Activated naive CD8-positive, alpha-beta T cell treated with anti-CD3 and anti-CD28 coated beads, Interleukin-2, amount 10 ng/mL, durations not matched to agents 7 days and 5 days (primary cell): ENCODE data around the gene USP7. TPM values are rescaled to one million over a fixed set of nuclear protein-coding genes. Genes with fewer than 3 reads are reported as not detected.
"Not testable (repeated sequence)": the region's sequence is repeated elsewhere in the genome, so short reads cannot be mapped to it uniquely, and the experiment has no call there.

Experiments
- ATAC-seq: fragments of 150-1000 bp; cut with Tn5 transposase; one replicate; pipeline ENCODE4 v1.10.0; 2021; ENCODE audit warnings: low read depth, moderate library complexity
- POLR2A ChIA-PET: fragments of 350-600 bp; sonication (Branson Sonifier 250); formaldehyde crosslinking; loops from one replicate; lab custom pipeline; 2021; ENCODE audit warnings: antibody characterized with exemption; lab: Charles Lee
- DNase-seq: peaks from one replicate; pipeline ENCODE4 v3.0.0; 2021
- H3K27ac Mint-ChIP-seq: one replicate; pipeline ENCODE4 v1.8.0; 2022; ENCODE audit warnings: mild to moderate bottlenecking, mixed read lengths
- H3K27me3 Mint-ChIP-seq: one replicate; pipeline ENCODE4 v1.8.0; 2022; ENCODE audit warnings: mild to moderate bottlenecking, moderate library complexity, mixed read lengths
- H3K36me3 Mint-ChIP-seq: one replicate; pipeline ENCODE4 v1.8.0; 2021; ENCODE audit warnings: mild to moderate bottlenecking, mixed read lengths
- H3K4me1 Mint-ChIP-seq: one replicate; pipeline ENCODE4 v1.8.0; 2021; ENCODE audit warnings: mixed read lengths
- H3K4me3 Mint-ChIP-seq: one replicate; pipeline ENCODE4 v1.8.0; 2022; ENCODE audit warnings: mild to moderate bottlenecking, moderate library complexity, mixed read lengths
- H3K9me3 Mint-ChIP-seq: one replicate; pipeline ENCODE4 v1.8.0; 2021; ENCODE audit warnings: mixed read lengths
- total RNA-seq, 2 experiments: library from RNA; stranded (reverse); gene quantifications; one replicate each; pipeline ENCODE4 v1.2.3, GENCODE V29; 2021

Gene USP7
- total RNA-seq, 2 experiments from 2014 or later: 153 to 162 TPM

DNA sequence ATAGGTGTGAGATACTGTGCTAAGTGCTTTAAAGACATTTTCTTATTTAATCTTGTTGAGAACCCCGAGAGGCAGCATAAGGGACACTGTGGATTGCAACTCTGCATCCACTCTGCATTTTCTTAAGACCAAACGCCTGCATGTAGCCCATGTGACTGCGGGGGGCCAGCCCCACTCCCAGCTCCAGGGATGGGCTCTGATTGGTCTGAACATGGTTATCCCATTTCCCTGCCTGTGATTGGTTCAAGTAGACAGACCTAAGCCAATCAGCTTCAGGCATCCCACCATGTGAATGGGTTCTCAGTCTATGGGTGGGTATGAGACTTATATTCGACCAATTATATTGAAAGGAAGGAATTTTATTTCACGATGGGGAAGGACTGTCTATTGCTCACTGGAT is 33.2 kb upstream of the USP7 start:
- no peak for DNase-seq
- no peak for ATAC-seq
- no peaks in the 10 kb centered on the region for H3K9me3 Mint-ChIP-seq
- no peak overlapping the region for H3K4me3 Mint-ChIP-seq
- POLR2A ChIA-PET: no interaction called here
- H3K27ac Mint-ChIP-seq: no peak overlapping the region
- H3K27me3 Mint-ChIP-seq: no peaks in the 10 kb centered on the region
- H3K36me3 Mint-ChIP-seq: no peaks in the 10 kb centered on the region
- H3K4me1 Mint-ChIP-seq: peaks cover under 1% of the 10 kb centered on the region

DNA sequence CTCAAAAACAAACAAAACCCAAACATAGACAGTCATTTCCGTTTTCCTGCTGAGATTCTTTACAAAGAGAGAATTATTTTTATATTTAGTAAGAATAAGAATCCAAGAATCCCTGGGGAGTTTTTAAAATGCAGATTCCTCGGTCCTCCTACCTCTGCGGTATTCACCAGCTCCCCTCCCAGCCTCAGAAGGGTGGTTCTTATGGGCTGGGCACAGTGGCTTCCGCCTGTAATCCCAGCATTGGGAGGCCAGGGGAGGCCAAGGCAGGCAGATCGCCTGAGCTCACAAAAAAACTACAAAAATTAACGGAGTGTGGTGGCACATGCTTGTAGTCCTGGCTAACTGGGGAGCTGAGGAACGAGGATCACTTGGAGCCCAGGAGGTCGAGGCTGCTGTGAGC is 26.7 kb upstream of the USP7 start:
- no peaks in the 10 kb centered on the region for H3K9me3 Mint-ChIP-seq
- no peaks in the 10 kb centered on the region for H3K36me3 Mint-ChIP-seq
- no peak overlapping the region for H3K4me3 Mint-ChIP-seq
- DNase-seq (no peak), ATAC-seq (no peak)
- no peaks in the 10 kb centered on the region for H3K4me1 Mint-ChIP-seq
- no peak overlapping the region for H3K27ac Mint-ChIP-seq
- POLR2A ChIA-PET: no interaction called here
- no peaks in the 10 kb centered on the region for H3K27me3 Mint-ChIP-seq

DNA sequence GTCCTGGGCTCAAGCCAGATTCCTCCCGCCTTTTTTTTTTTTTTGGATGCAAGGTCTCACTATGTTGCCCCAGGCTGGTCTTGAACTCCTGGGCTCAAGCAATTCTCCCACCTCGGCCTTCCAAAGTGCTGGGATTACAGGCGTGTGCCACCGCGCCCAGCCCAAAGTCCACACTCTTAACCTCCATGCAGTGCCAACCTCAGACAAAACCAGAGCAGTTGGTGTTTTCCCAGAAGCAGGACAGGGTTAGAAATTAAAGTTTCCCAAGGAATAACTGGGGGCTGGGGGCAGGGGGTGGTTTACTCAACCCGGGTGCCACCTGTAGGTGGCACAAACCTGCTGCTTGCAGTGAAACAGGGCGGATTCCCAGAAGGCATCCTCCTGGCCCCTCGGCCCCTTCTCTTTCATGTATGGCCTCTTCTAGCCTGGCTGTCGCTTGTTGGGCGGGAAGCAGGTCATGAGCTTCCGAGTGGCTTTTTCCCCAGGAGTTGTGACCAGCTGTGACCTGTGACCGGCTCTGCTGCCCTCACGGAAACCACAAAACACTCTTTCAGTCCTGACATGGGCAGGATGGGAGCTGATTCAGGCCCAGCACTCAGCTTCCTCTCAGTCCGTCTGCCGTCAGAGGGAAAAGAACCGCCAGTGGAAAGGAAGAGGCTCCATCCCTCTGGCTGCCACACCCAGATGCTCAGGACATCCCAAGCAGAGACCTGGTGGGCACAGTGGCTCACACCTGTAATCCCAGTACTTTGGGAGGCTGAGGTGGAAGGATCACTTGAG is 25.6 kb upstream of the USP7 start:
- no peak for DNase-seq
- H3K4me3 Mint-ChIP-seq: no peak overlapping the region
- H3K27me3 Mint-ChIP-seq: no peaks in the 10 kb centered on the region
- ATAC-seq: no peak
- no peaks in the 10 kb centered on the region for H3K4me1 Mint-ChIP-seq
- H3K27ac Mint-ChIP-seq: no peak overlapping the region
- no peaks in the 10 kb centered on the region for H3K9me3 Mint-ChIP-seq
- POLR2A ChIA-PET: no interaction called here
- H3K36me3 Mint-ChIP-seq: no peaks in the 10 kb centered on the region

DNA sequence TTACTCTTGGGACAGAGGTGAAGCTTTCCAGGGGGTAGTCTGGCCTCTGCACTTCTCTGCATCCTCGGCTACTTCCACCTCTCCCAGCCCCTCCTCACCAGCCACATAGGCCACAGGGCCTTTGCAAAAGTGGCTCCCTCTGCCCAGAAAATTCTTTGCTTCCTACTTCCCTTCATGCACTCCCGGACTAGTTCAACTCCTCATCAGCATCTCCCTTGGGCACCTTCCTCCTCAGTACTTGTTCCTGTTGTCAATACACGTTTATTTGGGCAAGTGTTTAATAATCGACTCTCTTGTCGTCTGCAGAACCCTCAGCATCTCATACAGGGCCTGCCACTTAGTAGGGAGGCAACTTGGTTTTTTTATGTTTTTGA is 23.1 kb upstream of the USP7 start:
- Mint-ChIP-seq H3K9me3 (no peaks in the 10 kb centered on the region), H3K4me3 (no peak overlapping the region), H3K36me3 (no peaks in the 10 kb centered on the region), H3K4me1 (no peaks in the 10 kb centered on the region), H3K27ac (no peak overlapping the region), H3K27me3 (no peaks in the 10 kb centered on the region)
- ATAC-seq (no peak), DNase-seq (no peak)
- POLR2A ChIA-PET: no interaction called here

DNA sequence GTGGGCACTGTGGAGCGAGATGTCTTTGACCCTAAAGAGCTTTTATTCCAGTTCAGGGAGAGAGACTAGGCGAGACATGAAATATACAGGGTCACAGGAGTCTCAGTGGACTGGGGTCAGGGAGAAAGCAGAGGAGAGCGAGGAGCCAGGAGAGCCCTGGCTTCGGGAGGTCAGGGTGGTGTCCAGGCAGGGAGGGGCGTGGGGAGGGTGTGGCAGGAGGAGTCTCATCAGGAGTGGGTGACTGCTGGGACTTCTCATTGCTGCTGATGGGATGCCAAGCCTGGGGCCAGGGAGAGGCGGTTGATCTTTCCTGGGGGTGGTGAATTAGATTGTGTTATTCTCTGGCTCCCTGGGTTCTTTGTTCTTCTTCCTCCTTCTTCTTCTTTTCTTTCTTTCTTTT is 22.4 kb upstream of the USP7 start:
- Mint-ChIP-seq H3K9me3 (no peaks in the 10 kb centered on the region), H3K27me3 (no peaks in the 10 kb centered on the region), H3K4me3 (no peak overlapping the region), H3K27ac (no peak overlapping the region), H3K36me3 (no peaks in the 10 kb centered on the region), H3K4me1 (no peaks in the 10 kb centered on the region)
- DNase-seq (no peak), ATAC-seq (no peak)
- POLR2A ChIA-PET: no interaction called here

DNA sequence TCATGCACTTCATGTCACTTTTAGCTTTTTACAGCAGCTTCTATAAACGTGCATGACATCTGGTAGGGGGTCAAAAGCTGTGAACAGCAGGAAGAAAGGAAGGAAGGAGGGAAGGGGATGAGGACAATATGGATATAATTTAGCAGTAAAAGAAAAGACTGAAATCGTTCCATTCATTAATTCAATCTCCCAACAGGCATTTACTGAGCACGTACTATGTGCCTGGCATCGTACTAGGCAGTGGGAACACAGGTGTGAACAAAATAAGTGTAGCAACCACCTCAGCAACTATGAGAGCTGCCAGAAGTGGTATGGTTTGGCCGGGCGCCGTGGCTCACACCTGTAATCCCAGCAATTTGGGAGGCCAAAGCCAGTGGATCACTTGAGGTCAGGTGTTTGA is 19.1 kb upstream of the USP7 start:
- H3K4me1 Mint-ChIP-seq: no peaks in the 10 kb centered on the region
- DNase-seq: no peak
- H3K36me3 Mint-ChIP-seq: no peaks in the 10 kb centered on the region
- no peaks in the 10 kb centered on the region for H3K27me3 Mint-ChIP-seq
- H3K9me3 Mint-ChIP-seq: no peaks in the 10 kb centered on the region
- no peak for ATAC-seq
- H3K4me3 Mint-ChIP-seq: no peak overlapping the region
- POLR2A ChIA-PET: no interaction called here
- H3K27ac Mint-ChIP-seq: no peak overlapping the region

DNA sequence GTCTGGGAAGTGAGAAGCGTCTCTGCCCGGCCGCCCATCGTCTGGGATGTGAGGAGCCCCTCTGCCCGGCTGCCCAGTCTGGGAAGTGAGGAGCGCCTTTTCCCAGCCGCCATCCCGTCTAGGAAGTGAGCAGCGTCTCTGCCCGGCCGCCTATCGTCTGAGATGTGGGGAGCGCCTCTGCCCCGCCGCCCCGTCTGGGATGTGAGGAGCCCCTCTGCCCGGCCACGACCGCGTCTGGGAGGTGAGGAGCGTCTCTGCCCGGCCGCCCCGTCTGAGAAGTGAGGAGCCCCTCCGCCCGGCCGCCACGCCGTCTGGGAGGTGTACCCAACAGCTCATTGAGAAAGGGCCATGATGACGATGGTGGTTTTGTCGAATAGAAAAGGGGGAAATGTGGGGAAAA is 18.2 kb upstream of the USP7 start:
- DNase-seq, H3K27me3 Mint-ChIP-seq, H3K27ac Mint-ChIP-seq, H3K9me3 Mint-ChIP-seq, ATAC-seq, H3K4me1 Mint-ChIP-seq, H3K36me3 Mint-ChIP-seq, POLR2A ChIA-PET, H3K4me3 Mint-ChIP-seq: not testable (repeated sequence)

DNA sequence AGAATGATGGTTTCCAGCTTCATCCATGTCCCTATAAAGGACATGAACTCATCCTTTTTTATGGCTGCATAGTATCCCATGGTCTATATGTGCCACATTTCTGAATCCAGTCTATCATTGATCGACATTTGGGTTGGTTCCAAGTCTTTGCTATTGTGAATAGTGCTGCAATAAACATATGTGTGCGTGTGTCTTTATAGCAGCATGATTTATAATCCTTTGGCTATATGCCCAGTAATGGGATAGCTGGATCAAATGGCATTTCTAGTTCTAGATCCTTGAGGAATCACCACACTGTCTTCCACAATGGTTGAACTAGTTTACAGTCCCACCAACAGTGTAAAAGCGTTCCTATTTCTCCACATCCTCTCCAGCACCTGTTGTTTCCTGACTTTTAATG is 12.5 kb upstream of the USP7 start:
- H3K9me3 Mint-ChIP-seq, POLR2A ChIA-PET, H3K4me3 Mint-ChIP-seq, H3K4me1 Mint-ChIP-seq, H3K36me3 Mint-ChIP-seq, ATAC-seq, H3K27ac Mint-ChIP-seq, DNase-seq: not testable (repeated sequence)
- peaks cover 18% of the 10 kb centered on the region for H3K27me3 Mint-ChIP-seq

DNA sequence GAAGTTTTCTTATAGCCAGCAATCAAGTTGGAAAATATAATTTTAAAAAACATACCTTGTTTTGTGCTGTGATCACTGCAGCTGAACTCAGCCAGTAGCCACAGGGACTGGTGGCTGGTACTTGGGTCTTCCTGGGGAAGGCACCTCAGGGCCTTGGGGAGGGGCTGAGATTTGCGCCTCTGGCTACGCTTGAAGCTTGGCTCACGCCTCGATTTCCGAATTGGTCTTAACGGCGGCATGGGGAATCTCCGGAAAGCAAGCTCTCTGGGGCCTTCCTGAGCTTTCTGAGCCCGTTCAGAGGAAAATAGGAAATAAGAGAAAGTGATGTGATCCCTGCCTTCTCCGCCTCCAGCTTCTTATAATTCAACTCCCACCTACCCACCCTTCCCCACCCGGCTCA is 11.3 kb upstream of the USP7 start:
- no peaks in the 10 kb centered on the region for H3K4me1 Mint-ChIP-seq
- H3K27ac Mint-ChIP-seq: no peak overlapping the region
- POLR2A ChIA-PET: interaction anchor here (0.7 kb wide), 1 partner anchor 23 kb away, joined by 3 read pairs; no protein-coding TSS in a partner anchor
- no peak overlapping the region for H3K4me3 Mint-ChIP-seq
- DNase-seq (no peak), ATAC-seq (no peak)
- H3K27me3 Mint-ChIP-seq: peaks cover 18% of the 10 kb centered on the region
- H3K9me3 Mint-ChIP-seq: no peaks in the 10 kb centered on the region
- H3K36me3 Mint-ChIP-seq: no peaks in the 10 kb centered on the region

DNA sequence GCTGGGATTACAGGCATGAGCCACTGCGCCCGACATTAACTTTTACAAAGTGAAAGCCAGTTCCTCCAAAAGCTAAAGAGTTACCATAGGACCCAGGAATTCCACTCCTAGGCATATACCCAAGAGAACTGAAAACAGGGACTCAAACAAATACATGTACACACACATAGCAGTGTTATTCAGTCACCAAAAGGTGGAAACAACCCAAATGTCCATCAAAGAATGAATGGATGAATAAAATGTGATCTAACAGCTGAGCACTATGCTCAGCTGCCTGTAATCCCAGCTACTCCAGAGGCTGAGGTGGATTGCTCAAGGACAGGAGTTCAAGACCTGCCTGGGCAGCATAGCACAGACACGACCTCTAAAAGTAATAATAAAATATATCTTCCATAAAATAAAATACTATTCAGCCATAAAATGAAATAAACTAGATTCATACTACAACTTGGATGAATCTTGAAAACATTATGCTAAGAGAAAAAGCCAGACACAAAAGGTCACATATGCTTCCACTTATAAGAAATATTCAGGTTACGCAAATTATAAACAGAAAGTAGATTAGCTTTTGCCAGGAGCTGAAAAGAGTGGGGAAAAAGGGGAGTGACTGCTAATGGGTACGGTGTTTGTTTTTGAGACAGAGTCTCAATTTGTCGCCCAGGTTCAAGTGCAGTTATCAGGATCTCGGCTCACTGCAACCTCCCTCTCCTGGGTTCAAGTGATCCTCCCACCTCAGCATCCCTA is 9.3 kb upstream of the USP7 start:
- Mint-ChIP-seq H3K4me1 (no peaks in the 10 kb centered on the region), H3K27me3 (peaks cover 20% of the 10 kb centered on the region), H3K36me3 (no peaks in the 10 kb centered on the region), H3K4me3 (no peak overlapping the region), H3K27ac (no peak overlapping the region), H3K9me3 (no peaks in the 10 kb centered on the region)
- DNase-seq (no peak), ATAC-seq (no peak)
- POLR2A ChIA-PET: no interaction called here

DNA sequence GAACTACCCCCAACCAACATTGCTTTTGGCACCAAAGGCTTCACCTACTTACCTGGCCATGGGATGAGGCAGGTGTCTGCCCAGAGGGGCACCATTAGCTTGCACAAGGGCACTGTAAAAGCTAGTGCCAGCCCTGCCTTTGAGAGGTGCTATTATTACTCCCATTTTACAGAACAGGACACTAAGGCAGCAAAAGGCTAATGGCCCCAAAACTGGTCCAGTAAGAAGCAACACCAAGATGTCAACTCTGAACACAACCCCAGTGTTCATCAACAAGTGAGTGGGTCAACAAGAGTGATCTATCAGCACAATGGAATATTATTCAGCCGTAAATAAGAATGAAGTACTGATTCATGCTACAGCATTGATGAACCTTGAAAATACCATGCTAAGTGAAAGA is 7.7 kb upstream of the USP7 start:
- peaks cover 25% of the 10 kb centered on the region for H3K27me3 Mint-ChIP-seq
- no peak for DNase-seq
- POLR2A ChIA-PET: no interaction called here
- H3K4me3 Mint-ChIP-seq: no peak overlapping the region
- no peak overlapping the region for H3K27ac Mint-ChIP-seq
- ATAC-seq: no peak
- no peaks in the 10 kb centered on the region for H3K36me3 Mint-ChIP-seq
- no peaks in the 10 kb centered on the region for H3K4me1 Mint-ChIP-seq
- H3K9me3 Mint-ChIP-seq: no peaks in the 10 kb centered on the region

DNA sequence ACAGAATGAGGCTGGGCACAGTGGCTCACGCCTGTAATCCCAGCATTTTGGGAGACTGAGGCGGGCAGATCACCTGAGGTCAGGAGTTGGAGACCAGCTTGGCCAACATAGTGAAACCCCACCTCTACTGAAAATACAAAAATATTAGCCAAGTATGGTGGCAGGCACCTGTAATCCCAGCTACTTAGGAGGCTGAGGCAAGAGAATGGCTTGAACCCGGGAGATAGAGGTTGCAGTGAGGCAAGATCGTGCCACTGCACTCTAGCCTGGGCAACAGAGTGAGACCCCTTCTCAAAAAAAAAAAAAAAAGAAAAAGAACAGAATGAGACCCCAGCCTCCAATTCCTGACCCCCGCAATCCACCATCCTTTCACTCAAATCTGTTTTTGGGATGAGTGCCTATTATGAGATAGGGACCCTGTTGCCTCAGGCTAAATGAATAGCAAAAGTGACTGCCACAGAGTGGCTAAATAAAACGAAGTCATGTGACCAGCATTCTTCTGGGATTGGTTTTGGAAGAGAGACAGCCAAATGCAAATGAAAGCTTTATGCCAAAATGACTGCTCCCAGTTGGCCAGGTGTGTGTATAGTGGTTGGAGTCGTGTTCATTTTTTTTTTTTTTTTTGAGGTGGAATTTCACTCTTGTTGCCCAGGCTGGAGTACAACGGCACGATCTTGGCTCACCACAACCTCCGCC is 5.6 kb upstream of the USP7 start:
- ATAC-seq, H3K36me3 Mint-ChIP-seq, H3K9me3 Mint-ChIP-seq, POLR2A ChIA-PET, H3K4me3 Mint-ChIP-seq, DNase-seq, H3K27ac Mint-ChIP-seq, H3K4me1 Mint-ChIP-seq: not testable (repeated sequence)
- H3K27me3 Mint-ChIP-seq: peaks cover 20% of the 10 kb centered on the region

DNA sequence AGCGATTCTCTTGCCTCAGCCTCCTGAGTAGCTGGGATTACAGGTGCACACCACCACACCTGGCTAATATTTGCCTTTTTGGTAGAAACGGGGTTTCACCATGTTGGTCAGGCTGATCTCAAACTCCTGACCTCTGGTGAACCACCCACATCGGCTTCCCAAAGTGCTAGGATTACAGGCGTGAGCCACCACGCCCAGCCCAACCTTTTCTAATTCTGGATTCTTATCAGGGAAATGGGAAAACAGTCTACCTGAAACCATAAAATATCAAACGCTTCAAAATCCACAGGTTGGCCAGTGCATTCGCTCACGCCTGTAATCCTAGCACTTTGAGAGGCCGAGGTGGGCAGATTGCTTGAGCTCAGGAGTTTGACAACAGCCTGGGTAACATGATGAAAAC is 4.3 kb upstream of the USP7 start:
- H3K27ac Mint-ChIP-seq, POLR2A ChIA-PET, ATAC-seq, H3K36me3 Mint-ChIP-seq, H3K4me3 Mint-ChIP-seq, DNase-seq, H3K9me3 Mint-ChIP-seq, H3K4me1 Mint-ChIP-seq: not testable (repeated sequence)
- H3K27me3 Mint-ChIP-seq: peaks cover 17% of the 10 kb centered on the region
